RWPE1 (cell line): ENCODE measurements around the gene CMAS.

ENCODE experiments used
- CTCF ChIA-PET: fragments of 350-600 bp; sonication (Branson Sonifier 250); formaldehyde crosslinking; extraction: SDS; loops from one replicate; lab custom pipeline; 2021; lab: Yijun Ruan, JAX
- POLR2A ChIA-PET: fragments of 400-600 bp; formaldehyde crosslinking; extraction: SDS; loops from one replicate; lab custom pipeline; 2020; ENCODE audit warnings: antibody characterized with exemption; ENCODE audit not compliant: low non-redundant PET; lab: Yijun Ruan, JAX
- DNase-seq: peaks from one replicate; pipeline ENCODE4 v3.0.0; 2012; ENCODE audit warnings: low spot score
- H3K27ac ChIP-seq: fragments of 450-650 bp; 2 replicates; pipeline ENCODE4 v1.5.1; 2017
- CTCF ChIP-seq: fragments of 450-650 bp; conservative IDR thresholded peaks from 2 replicates; pipeline ENCODE4 v1.5.1; 2017; ENCODE audit warnings: low read depth, mild to moderate bottlenecking

CMAS gene

GRCh38 chr12:22032732-22033131 is 13.3 kb upstream of the CMAS start:
- ChIA-PET POLR2A (no interaction called here), CTCF (interaction anchor here (0.6 kb wide), 1 partner anchor 43 kb away, joined by 3 read pairs; no protein-coding TSS in a partner anchor)
- TF ChIP-seq CTCF, result no peak
- no peak for DNase-seq
- H3K27ac ChIP-seq, result no peak overlapping the region

- CTCF ChIA-PET, result interaction anchor here (1.0 kb wide), 1 partner anchor 16 kb away, joined by 4 read pairs; no protein-coding TSS in a partner anchor
- no peak for TF ChIP-seq CTCF
- H3K27ac ChIP-seq, result no peak overlapping the region
- POLR2A ChIA-PET, result no interaction called here
- DNase-seq, result no peak
These were observed 11.1 kb upstream of the CMAS start for GRCh38 chr12:22034709-22035506.

GRCh38 chr12:22037947-22038346 is 8.1 kb upstream of the CMAS start:
- H3K27ac ChIP-seq, result no peak overlapping the region
- CTCF ChIA-PET, result no interaction called here
- POLR2A ChIA-PET, result no interaction called here
- peak; percentile 9 for DNase-seq
- TF ChIP-seq CTCF, result no peak

- TF ChIP-seq CTCF, result no peak
- CTCF ChIA-PET, result no interaction called here
- H3K27ac ChIP-seq, result no peak overlapping the region
- POLR2A ChIA-PET, result no interaction called here
- DNase-seq, result no peak
These were observed 7.3 kb upstream of the CMAS start for GRCh38 chr12:22038734-22039133.

GRCh38 chr12:22039361-22039760 is 6.7 kb upstream of the CMAS start:
- POLR2A ChIA-PET, result no interaction called here

More at GRCh38 chr12:22039361-22039760, 6.7 kb upstream of the CMAS start:
- CTCF ChIA-PET, result no interaction called here
- no peak overlapping the region for H3K27ac ChIP-seq
- TF ChIP-seq CTCF, result no peak
- no peak for DNase-seq
